ENCODE results near the gene DPP9.
"Not testable (repeated sequence)": the region's sequence is repeated elsewhere in the genome, so short reads cannot be mapped to it uniquely, and the experiment has no call there.

DPP9 gene

GRCh38 chr19:4748589-4748988 lies 24.9 kb upstream of the DPP9 start:
- TF ChIP-seq CTCF (conservative IDR thresholded peaks at IDR 0.05) (no peak), ZFX (IDR thresholded peaks at IDR 0.05) (no peak)
- no peak overlapping the region for H3K27ac ChIP-seq

GRCh38 chr19:4748185-4748584 lies 24.5 kb upstream of the DPP9 start:
- no peak overlapping the region for H3K27ac ChIP-seq
- TF ChIP-seq ZFX (IDR thresholded peaks at IDR 0.05), result no peak
- no peak for TF ChIP-seq CTCF (conservative IDR thresholded peaks at IDR 0.05)

GRCh38 chr19:4745986-4746385 lies 22.3 kb upstream of the DPP9 start:
- no peak overlapping the region for H3K27ac ChIP-seq
- TF ChIP-seq CTCF (conservative IDR thresholded peaks at IDR 0.05), result no peak
- TF ChIP-seq ZFX (IDR thresholded peaks at IDR 0.05), result no peak

- H3K27ac ChIP-seq, result not testable (repeated sequence)
Measured at GRCh38 chr19:4745175-4745574, 21.5 kb upstream of the DPP9 start.

- no peak for TF ChIP-seq ZFX (IDR thresholded peaks at IDR 0.05)
- no peak for TF ChIP-seq CTCF (conservative IDR thresholded peaks at IDR 0.05)
- H3K27ac ChIP-seq, result peak overlapping the region; percentile 28; the same call in 1 of the 2 replicates
Measured at GRCh38 chr19:4744451-4745174, 21.0 kb upstream of the DPP9 start.

- H3K27ac ChIP-seq, result no peak overlapping the region
Measured at GRCh38 chr19:4742723-4743646, 19.3 kb upstream of the DPP9 start.

GRCh38 chr19:4740092-4740491 lies 16.4 kb upstream of the DPP9 start:
- TF ChIP-seq ZFX (IDR thresholded peaks at IDR 0.05), result no peak
- no peak for TF ChIP-seq CTCF (conservative IDR thresholded peaks at IDR 0.05)
- no peak overlapping the region for H3K27ac ChIP-seq

More at GRCh38 chr19:4742723-4743646, 19.3 kb upstream of the DPP9 start:
- TF ChIP-seq CTCF (conservative IDR thresholded peaks at IDR 0.05), result no peak
- TF ChIP-seq ZFX (IDR thresholded peaks at IDR 0.05), result no peak
